Activated CD8-positive, alpha-beta memory T cell treated with anti-CD3 and anti-CD28 coated beads, Interleukin-2, amount 50 U/mL, for 4 hours (primary cell): ENCODE results near the gene METAP1D.
"Not testable (repeated sequence)": the region's sequence is repeated elsewhere in the genome, so short reads cannot be mapped to it uniquely, and the experiment has no call there.

ENCODE experiments used
- DNase-seq: peaks from one replicate; pipeline ENCODE4 v3.0.0-alpha.2; 2020

METAP1D gene

GRCh38 chr2:172049567-172050120 is 49.9 kb downstream of the METAP1D start:
- no peak for DNase-seq

- DNase-seq, result no peak
These were observed 50.8 kb downstream of the METAP1D start for GRCh38 chr2:172050479-172051125.

- DNase-seq, result no peak
These were observed 52.5 kb downstream of the METAP1D start for GRCh38 chr2:172052000-172052983.

GRCh38 chr2:172053486-172053885 is 53.7 kb downstream of the METAP1D start:
- no peak for DNase-seq

- no peak for DNase-seq
These were observed 56.5 kb downstream of the METAP1D start for GRCh38 chr2:172056293-172056692.

- no peak for DNase-seq
These were observed 58.9 kb downstream of the METAP1D start for GRCh38 chr2:172058660-172059059.

- DNase-seq, result not testable (repeated sequence)
These were observed 60.4 kb downstream of the METAP1D start for GRCh38 chr2:172060118-172060517.

- DNase-seq, result no peak
These were observed 62.8 kb downstream of the METAP1D start for GRCh38 chr2:172062402-172063004.

- no peak for DNase-seq
These were observed 63.7 kb downstream of the METAP1D start for GRCh38 chr2:172063446-172063845.

- no peak for DNase-seq
These were observed 65.4 kb downstream of the METAP1D start for GRCh38 chr2:172065111-172065510.

GRCh38 chr2:172066394-172066886 is 66.7 kb downstream of the METAP1D start:
- no peak for DNase-seq

- not testable (repeated sequence) for DNase-seq
These were observed 68.2 kb downstream of the METAP1D start for GRCh38 chr2:172067905-172068304.

- no peak for DNase-seq
These were observed 71.2 kb downstream of the METAP1D start for GRCh38 chr2:172070936-172071335.

- DNase-seq, result no peak
These were observed 72.5 kb downstream of the METAP1D start for GRCh38 chr2:172072303-172072702.

GRCh38 chr2:172072706-172073105 is 73.0 kb downstream of the METAP1D start:
- DNase-seq, result no peak

- no peak for DNase-seq
These were observed 73.8 kb downstream of the METAP1D start for GRCh38 chr2:172073518-172073917.

- DNase-seq, result no peak
These were observed 74.5 kb downstream of the METAP1D start for GRCh38 chr2:172074254-172074653.

GRCh38 chr2:172079416-172079815 is 79.7 kb downstream of the METAP1D start:
- DNase-seq, result no peak

GRCh38 chr2:172079838-172080640 is 80.3 kb downstream of the METAP1D start:
- DNase-seq, result no peak

- no peak for DNase-seq
These were observed 81.0 kb downstream of the METAP1D start for GRCh38 chr2:172080641-172081220.

- no peak for DNase-seq
These were observed 81.7 kb downstream of the METAP1D start for GRCh38 chr2:172081221-172082022.
